IMR-90 (cell line): ENCODE data around the gene SPATA24. TPM values are rescaled to one million over a fixed set of nuclear protein-coding genes. Genes with fewer than 3 reads are reported as not detected.

ENCODE experiments used
- ATAC-seq: fragments of 200-7000 bp; cut with Tn5 transposase; 2 replicates; pipeline ENCODE4 v1.9.1; 2020; ENCODE audit warnings: low read depth, mild to moderate bottlenecking, moderate library complexity
- BruUV-seq: library from RNA; stranded (reverse); fragments of 400-500 nt; replicated peaks from 2 replicates; lab custom pipeline; 2021; lab: Mats Ljungman, UMichigan
- CTCF ChIA-PET: fragments of 300-600 bp; formaldehyde crosslinking; extraction: SDS; loops from one replicate; lab custom pipeline; 2021; ENCODE audit warnings: antibody characterized with exemption; lab: Yijun Ruan, JAX
- POLR2A ChIA-PET: fragments of 300-600 bp; sonication (Branson Sonifier 250); formaldehyde crosslinking; loops from one replicate; lab custom pipeline; 2022; ENCODE audit warnings: antibody characterized with exemption; ENCODE audit not compliant: unreplicated experiment; lab: Charles Lee
- DNase-seq: peaks from one replicate; pipeline ENCODE4 v3.0.0; 2013
- H2AFZ ChIP-seq: replicated peaks from 2 replicates; pipeline ENCODE3; 2013; ENCODE audit warnings: low read length, mild to moderate bottlenecking; ENCODE audit not compliant: poor library complexity
- H2AK5ac ChIP-seq: 2 replicates; pipeline ENCODE4 v1.6.1; 2013; ENCODE audit warnings: low read depth, low read length, inconsistent platforms
- H2AK9ac ChIP-seq: replicated peaks from 2 replicates; pipeline ENCODE3; 2013; ENCODE audit warnings: mild to moderate bottlenecking, low read depth, low read length, moderate library complexity; ENCODE audit not compliant: poor library complexity
- H2BK120ac ChIP-seq: 2 replicates; pipeline ENCODE4 v1.6.1; 2013; ENCODE audit warnings: low read depth, low read length, inconsistent platforms
- H2BK15ac ChIP-seq: 3 replicates; pipeline ENCODE4 v1.6.1; 2013; ENCODE audit warnings: low read depth, low read length, inconsistent platforms
- H2BK20ac ChIP-seq: 2 replicates; pipeline ENCODE4 v1.6.1; 2013; ENCODE audit warnings: low read depth, mild to moderate bottlenecking, inconsistent platforms, low read length, moderate library complexity
- H2BK5ac ChIP-seq: 2 replicates; pipeline ENCODE4 v1.6.1; 2013; ENCODE audit warnings: mild to moderate bottlenecking, low read depth, low read length, inconsistent platforms; ENCODE audit not compliant: poor library complexity, severe bottlenecking
- H3K14ac ChIP-seq: replicated peaks from 2 replicates; pipeline ENCODE4 v1.6.1; 2013; ENCODE audit warnings: low read depth, low read length, inconsistent platforms
- H3K18ac ChIP-seq: 2 replicates; pipeline ENCODE4 v1.6.1; 2013; ENCODE audit warnings: low read depth, low read length, control low read depth
- H3K23ac ChIP-seq: 2 replicates; pipeline ENCODE4 v1.6.1; 2013; ENCODE audit warnings: low read depth, low read length, inconsistent platforms
- H3K27ac ChIP-seq: 2 replicates; pipeline ENCODE4 v1.5.1; 2013; ENCODE audit warnings: mild to moderate bottlenecking, control low read depth, low read length; ENCODE audit not compliant: insufficient read depth
- H3K27me3 ChIP-seq: 2 replicates; pipeline ENCODE4 v1.6.1; 2013; ENCODE audit warnings: low read length; ENCODE audit not compliant: control insufficient read depth, insufficient read depth
- H3K36me3 ChIP-seq: 2 replicates; pipeline ENCODE4 v1.6.1; 2013; ENCODE audit warnings: low read length, mixed read lengths; ENCODE audit not compliant: control insufficient read depth, insufficient read depth
- H3K4ac ChIP-seq: 2 replicates; pipeline ENCODE4 v1.6.1; 2013; ENCODE audit warnings: low read depth, low read length, inconsistent platforms
- H3K4me1 ChIP-seq: 2 replicates; pipeline ENCODE4 v1.6.1; 2013; ENCODE audit warnings: low read length, mixed read lengths; ENCODE audit not compliant: control insufficient read depth, insufficient read depth
- H3K4me2 ChIP-seq: 2 replicates; pipeline ENCODE4 v1.6.1; 2013; ENCODE audit warnings: low read depth, mild to moderate bottlenecking, control low read depth, low read length, moderate library complexity
- H3K4me3 ChIP-seq: 2 replicates; pipeline ENCODE4 v1.5.1; 2013; ENCODE audit warnings: low read depth, mild to moderate bottlenecking, control low read depth, low read length, moderate library complexity; ENCODE audit not compliant: insufficient read depth
- H3K56ac ChIP-seq: 2 replicates; pipeline ENCODE4 v1.6.1; 2013; ENCODE audit warnings: low read length, inconsistent platforms; ENCODE audit not compliant: insufficient read depth; ENCODE audit errors: extremely low read depth
- H3K79me1 ChIP-seq, 2 experiments: 2 replicates each; pipeline ENCODE4 v1.6.1; 2013; ENCODE audit warnings: low read length in 2 of 2, inconsistent platforms in 1 of 2, low read depth in 1 of 2
- H3K9ac ChIP-seq: 2 replicates; pipeline ENCODE4 v1.6.1; 2013; ENCODE audit warnings: low read depth, low read length, control low read depth
- H3K9me1 ChIP-seq: 2 replicates; pipeline ENCODE4 v1.6.1; 2013; ENCODE audit warnings: low read length, inconsistent platforms; ENCODE audit not compliant: insufficient read depth
- H3K9me3 ChIP-seq: 2 replicates; pipeline ENCODE4 v1.6.1; 2013; ENCODE audit warnings: low read length; ENCODE audit not compliant: control insufficient read depth, insufficient read depth
- H4K20me1 ChIP-seq: 2 replicates; pipeline ENCODE4 v1.6.1; 2013; ENCODE audit warnings: low read length, inconsistent platforms; ENCODE audit not compliant: insufficient read depth
- H4K5ac ChIP-seq: 2 replicates; pipeline ENCODE4 v1.6.1; 2013; ENCODE audit warnings: mild to moderate bottlenecking, low read depth, low read length, control low read depth
- H4K8ac ChIP-seq, 2 experiments: 2 replicates each; pipeline ENCODE4 v1.6.1; 2013; ENCODE audit warnings: low read depth in 2 of 2, low read length in 2 of 2, control low read depth in 1 of 2, inconsistent platforms in 1 of 2
- H4K91ac ChIP-seq: 2 replicates; pipeline ENCODE4 v1.6.1; 2013; ENCODE audit warnings: low read depth, low read length, inconsistent platforms; ENCODE audit not compliant: insufficient read depth
- BHLHE40 ChIP-seq: fragments of 150-350 bp; IDR thresholded peaks from 2 replicates; pipeline ENCODE4 v1.6.1; 2016; ENCODE audit warnings: mild to moderate bottlenecking, low read depth, low read length
- FOS ChIP-seq: fragments of 150-350 bp; IDR thresholded peaks from 2 replicates; pipeline ENCODE4 v1.6.1; 2016; ENCODE audit warnings: low read depth, low read length
- MAZ ChIP-seq: IDR thresholded peaks from 2 replicates; pipeline ENCODE4 v1.6.1; 2012; ENCODE audit warnings: low read depth, mild to moderate bottlenecking, low read length, improper control_type of control experiment, moderate library complexity, borderline replicate concordance
- MXI1 ChIP-seq: IDR thresholded peaks from 2 replicates; pipeline ENCODE4 v1.6.1; 2012; ENCODE audit warnings: low read depth, mild to moderate bottlenecking, low read length, moderate library complexity, borderline replicate concordance
- POLR2A ChIP-seq: IDR thresholded peaks from 2 replicates; pipeline ENCODE4 v1.6.1; 2012; ENCODE audit warnings: mild to moderate bottlenecking, low read depth, low read length
- RAD21 ChIP-seq: IDR thresholded peaks from 2 replicates; pipeline ENCODE4 v1.6.1; 2012; ENCODE audit warnings: low read length, improper control_type of control experiment
- RCOR1 ChIP-seq: IDR thresholded peaks from 2 replicates; pipeline ENCODE4 v1.6.1; 2012; ENCODE audit warnings: mild to moderate bottlenecking, low read length, improper control_type of control experiment; ENCODE audit not compliant: insufficient replicate concordance
- WGBS, 2 experiments: methylation state at CpG; one replicate each; pipeline versions ENCODE4 v1.1.5 to v1.1.7; 2013; ENCODE audit warnings: missing lambda C conversion rate in 2 of 2; ENCODE audit not compliant: insufficient read length in 1 of 2; ENCODE audit errors: extremely low coverage in 2 of 2; 5-methylcytosine and 5-hydroxymethylcytosine counted together
- dilution Hi-C: fragments of 300-500 bp; cut with HindIII; formaldehyde crosslinking; loops from one replicate; pipeline ENCODE4 v1.14.3; 2018; ENCODE audit warnings: low sequenced_read_pairs; ENCODE audit not compliant: unreplicated experiment
- in situ Hi-C: fragments of 300-500 bp; cut with MboI; formaldehyde crosslinking; loops from 3 replicates; pipeline ENCODE4 v1.14.3; 2019; ENCODE audit warnings: low sequenced_read_pairs, inconsistent platforms, mixed read lengths
- intact Hi-C: fragments of 100-400 bp; cut with micrococcal nuclease; formaldehyde crosslinking; loops from 2 replicates; pipeline ENCODE4 v1.10.0; 2022
- polyA plus RNA-seq, 3 experiments: library from polyadenylated mRNA; depleted of rRNA; stranded (reverse); fragments of >200 nt; gene quantifications; 2 replicates each; pipeline ENCODE4 v1.2.3, GENCODE V29; 2012; ENCODE audit warnings: low replicate concordance in 1 of 3
- total RNA-seq: library from RNA; depleted of rRNA; stranded (reverse); fragments of >200 nt; gene quantifications from 2 replicates; pipeline ENCODE4 v1.2.3, GENCODE V29; 2012
- TF ChIP-seq, protein P1 (sequence below): fragments of 150-350 bp; IDR thresholded peaks from 2 replicates; pipeline ENCODE4 v1.6.1; 2017; ENCODE audit warnings: mild to moderate bottlenecking, antibody characterized with exemption, low read length, low read depth
- TF ChIP-seq, protein P2 (sequence below): conservative IDR thresholded peaks from 2 replicates; pipeline ENCODE4 v1.5.1; 2012; ENCODE audit warnings: mild to moderate bottlenecking, low read depth, low read length, improper control_type of control experiment

The SPATA24 gene
- total and polyA plus RNA-seq, 2 of the 4 experiments (the other 2 are of a cell fraction), result 4.1 to 4.3 TPM

DNA sequence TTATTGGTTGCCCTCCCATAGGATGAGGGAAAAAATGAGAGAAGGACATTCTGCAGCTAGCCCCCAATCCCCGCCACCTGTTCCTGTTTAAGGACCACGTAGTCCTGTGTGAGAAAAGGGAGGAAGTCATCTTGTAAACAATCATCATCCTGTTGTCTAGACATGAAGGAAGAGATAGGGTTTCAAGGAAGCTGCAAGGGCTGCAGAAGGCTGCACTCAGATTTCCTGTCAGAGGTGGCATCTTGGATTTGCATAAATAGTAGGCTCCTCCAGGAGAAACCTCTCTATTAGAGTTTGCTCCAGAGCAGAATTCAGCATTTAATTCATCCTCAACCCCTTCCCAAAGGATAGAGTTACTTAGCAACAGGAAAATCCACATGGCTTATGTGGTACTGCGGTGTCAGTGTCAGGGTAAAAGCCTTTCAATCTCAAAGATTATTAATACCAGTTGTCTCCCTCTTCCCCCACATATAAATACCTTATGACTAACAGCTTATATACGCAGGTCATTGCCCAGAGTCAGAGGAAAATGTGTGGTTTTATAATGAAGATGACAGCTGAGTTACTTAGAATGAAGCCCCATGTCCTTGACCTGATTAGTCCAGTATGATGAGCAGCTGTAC lies 40.1 kb upstream of the SPATA24 start:
- ATAC-seq (peak; percentile 4; the same call in 1 of the 2 replicates), DNase-seq (peak; percentile 80)
- POLR2A ChIA-PET, result interaction anchor here (0.6 kb wide), 1 partner anchor 35 kb away, joined by 4 read pairs; no protein-coding TSS in a partner anchor
- H3K79me1 ChIP-seq, result peaks cover 7 to 15% of the 10 kb centered on the region in 2 experiments; a peak in 3 of 4 replicates
- no peak overlapping the region for H3K9ac ChIP-seq
- H4K20me1 ChIP-seq, result no peaks in the 10 kb centered on the region
- H3K4ac ChIP-seq, result peak overlapping the region; percentile 26
- peak overlapping the region; percentile 8; the same call in 1 of the 2 replicates for H2BK20ac ChIP-seq
- in situ Hi-C loops, result no loop called here
- no CpG with 5 or more reads among the region's 4 CpGs for WGBS, 2 experiments
- dilution Hi-C loops, result no loop called here
- TF ChIP-seq, protein P1, sequence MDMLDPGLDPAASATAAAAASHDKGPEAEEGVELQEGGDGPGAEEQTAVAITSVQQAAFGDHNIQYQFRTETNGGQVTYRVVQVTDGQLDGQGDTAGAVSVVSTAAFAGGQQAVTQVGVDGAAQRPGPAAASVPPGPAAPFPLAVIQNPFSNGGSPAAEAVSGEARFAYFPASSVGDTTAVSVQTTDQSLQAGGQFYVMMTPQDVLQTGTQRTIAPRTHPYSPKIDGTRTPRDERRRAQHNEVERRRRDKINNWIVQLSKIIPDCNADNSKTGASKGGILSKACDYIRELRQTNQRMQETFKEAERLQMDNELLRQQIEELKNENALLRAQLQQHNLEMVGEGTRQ, result no peak
- TF ChIP-seq, protein P2, sequence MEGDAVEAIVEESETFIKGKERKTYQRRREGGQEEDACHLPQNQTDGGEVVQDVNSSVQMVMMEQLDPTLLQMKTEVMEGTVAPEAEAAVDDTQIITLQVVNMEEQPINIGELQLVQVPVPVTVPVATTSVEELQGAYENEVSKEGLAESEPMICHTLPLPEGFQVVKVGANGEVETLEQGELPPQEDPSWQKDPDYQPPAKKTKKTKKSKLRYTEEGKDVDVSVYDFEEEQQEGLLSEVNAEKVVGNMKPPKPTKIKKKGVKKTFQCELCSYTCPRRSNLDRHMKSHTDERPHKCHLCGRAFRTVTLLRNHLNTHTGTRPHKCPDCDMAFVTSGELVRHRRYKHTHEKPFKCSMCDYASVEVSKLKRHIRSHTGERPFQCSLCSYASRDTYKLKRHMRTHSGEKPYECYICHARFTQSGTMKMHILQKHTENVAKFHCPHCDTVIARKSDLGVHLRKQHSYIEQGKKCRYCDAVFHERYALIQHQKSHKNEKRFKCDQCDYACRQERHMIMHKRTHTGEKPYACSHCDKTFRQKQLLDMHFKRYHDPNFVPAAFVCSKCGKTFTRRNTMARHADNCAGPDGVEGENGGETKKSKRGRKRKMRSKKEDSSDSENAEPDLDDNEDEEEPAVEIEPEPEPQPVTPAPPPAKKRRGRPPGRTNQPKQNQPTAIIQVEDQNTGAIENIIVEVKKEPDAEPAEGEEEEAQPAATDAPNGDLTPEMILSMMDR, result no peak
- TF ChIP-seq MAZ, result no peak
- no peak for TF ChIP-seq POLR2A
- no peak for TF ChIP-seq FOS
- TF ChIP-seq RCOR1, result peak; percentile 8
- 0 out of 2 replicates have a peak, but pooled peaks have one; percentile 10 for TF ChIP-seq MXI1
- TF ChIP-seq BHLHE40, result 0 out of 2 replicates have a peak, but pooled peaks have one; percentile 11
- no peak for TF ChIP-seq RAD21
- no peak overlapping the region for H2AK9ac ChIP-seq
- H4K5ac ChIP-seq, result no peak overlapping the region
- H3K4me3 ChIP-seq, result no peak overlapping the region
- H3K18ac ChIP-seq, result no peak overlapping the region
- peak overlapping the region; percentile 44; the same call in 1 of the 2 replicates for H3K4me2 ChIP-seq
- H3K14ac ChIP-seq, result no peak overlapping the region
- no peak overlapping the region for H3K27ac ChIP-seq
- H3K4me1 ChIP-seq, result peaks cover 18% of the 10 kb centered on the region
- H3K9me3 ChIP-seq, result no peaks in the 10 kb centered on the region
- H2AK5ac ChIP-seq, result peak overlapping the region; percentile 57
- CTCF ChIA-PET, result interaction anchor here (1.3 kb wide), 1 partner anchor 21 kb away, joined by 4 read pairs; no protein-coding TSS in a partner anchor
- H3K27me3 ChIP-seq, result no peaks in the 10 kb centered on the region
- no peak overlapping the region for H3K56ac ChIP-seq
- H3K36me3 ChIP-seq, result no peaks in the 10 kb centered on the region
- peak overlapping the region; percentile 66 for H2BK5ac ChIP-seq
- peaks cover 23% of the 10 kb centered on the region for H3K9me1 ChIP-seq
- no peak overlapping the region for H3K23ac ChIP-seq
- no TSS peak for BruUV-seq
- peak overlapping the region in 1 of 2 experiments; percentile 36; a peak in 1 of 4 replicates for H4K8ac ChIP-seq
- peak overlapping the region; percentile 23; the same call in 1 of the 2 replicates for H4K91ac ChIP-seq
- peak overlapping the region; percentile 93; the same call in 1 of the 2 replicates for H2BK120ac ChIP-seq
- intact Hi-C loops, result no loop called here
- H2AFZ ChIP-seq, result no peak overlapping the region
- peak overlapping the region; percentile 45; the same call in 1 of the 3 replicates for H2BK15ac ChIP-seq
